HUES6 (cell line): ENCODE results near the gene SNX15.
"Not testable (repeated sequence)": the region's sequence is repeated elsewhere in the genome, so short reads cannot be mapped to it uniquely, and the experiment has no call there.

ENCODE experiments used
- H3K27ac ChIP-seq: 2 replicates; pipeline ENCODE4 v1.7.0; 2013; ENCODE audit warnings: low read depth, mild to moderate bottlenecking, low read length, inconsistent platforms
- H3K27me3 ChIP-seq: 2 replicates; pipeline ENCODE4 v1.6.1; 2013; ENCODE audit warnings: low read length; ENCODE audit not compliant: control insufficient read depth, insufficient read depth
- H3K36me3 ChIP-seq: 2 replicates; pipeline ENCODE4 v1.6.1; 2013; ENCODE audit warnings: low read length; ENCODE audit not compliant: control insufficient read depth, insufficient read depth
- H3K4me1 ChIP-seq: 2 replicates; pipeline ENCODE4 v1.6.1; 2013; ENCODE audit warnings: low read length; ENCODE audit not compliant: control insufficient read depth, insufficient read depth
- H3K4me3 ChIP-seq: 2 replicates; pipeline ENCODE4 v1.5.1; 2013; ENCODE audit warnings: low read depth, low read length
- H3K9ac ChIP-seq: one replicate; pipeline ENCODE4 v1.6.1; 2013; ENCODE audit warnings: mild to moderate bottlenecking, low read length
- H3K9me3 ChIP-seq: 2 replicates; pipeline ENCODE4 v1.6.1; 2013; ENCODE audit warnings: low read depth, low read length; ENCODE audit not compliant: control insufficient read depth, insufficient read depth

The SNX15 gene

DNA sequence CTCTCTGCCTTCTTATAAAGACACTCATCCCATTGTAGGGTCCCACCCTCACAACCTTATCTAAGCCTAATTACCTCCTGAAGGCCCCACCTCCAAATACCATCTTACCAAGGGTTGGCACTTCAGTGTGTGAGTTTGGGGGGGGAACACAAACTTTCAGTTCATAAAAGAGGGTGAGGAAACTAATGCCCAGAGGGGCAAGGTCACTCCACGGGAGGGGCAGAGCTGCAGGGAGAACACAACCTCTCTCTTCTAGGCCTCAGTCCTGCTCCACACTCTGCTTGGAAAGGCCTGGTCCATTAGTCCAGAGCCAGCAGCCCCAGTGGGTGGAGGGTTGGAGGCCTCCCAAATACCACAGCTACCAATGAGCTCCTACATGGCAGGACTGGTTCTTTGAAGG lies 27.8 kb upstream of the SNX15 start:
- Histone ChIP-seq H3K27ac (no peak overlapping the region), H3K27me3 (no peaks in the 10 kb centered on the region), H3K9me3 (no peaks in the 10 kb centered on the region), H3K36me3 (no peaks in the 10 kb centered on the region), H3K4me1 (peaks cover 12% of the 10 kb centered on the region), H3K9ac (no peak overlapping the region), H3K4me3 (no peak overlapping the region)

DNA sequence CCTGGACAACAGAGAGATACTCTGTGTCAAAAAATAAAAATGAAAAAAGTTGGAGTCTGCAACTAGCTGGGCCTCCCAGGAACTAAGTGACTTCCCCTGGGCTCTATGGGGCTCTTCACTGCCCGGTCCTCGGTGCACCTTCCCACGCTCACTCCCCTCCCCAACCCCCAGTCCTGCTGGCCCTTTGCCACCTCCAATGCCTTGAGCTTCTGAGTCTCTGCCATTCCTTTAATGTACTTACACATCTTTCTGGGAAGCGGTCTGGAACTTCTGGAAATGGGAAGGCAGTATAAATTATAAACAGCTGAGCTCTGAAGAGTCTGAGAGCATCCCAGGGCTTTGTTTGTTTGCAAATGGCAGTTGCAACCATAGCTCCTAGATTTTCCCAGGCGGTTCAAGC lies 24.5 kb upstream of the SNX15 start:
- H3K27me3 ChIP-seq: no peaks in the 10 kb centered on the region
- no peaks in the 10 kb centered on the region for H3K4me1 ChIP-seq
- H3K9me3 ChIP-seq: no peaks in the 10 kb centered on the region
- no peak overlapping the region for H3K9ac ChIP-seq
- no peak overlapping the region for H3K27ac ChIP-seq
- H3K36me3 ChIP-seq: no peaks in the 10 kb centered on the region
- H3K4me3 ChIP-seq: no peak overlapping the region

DNA sequence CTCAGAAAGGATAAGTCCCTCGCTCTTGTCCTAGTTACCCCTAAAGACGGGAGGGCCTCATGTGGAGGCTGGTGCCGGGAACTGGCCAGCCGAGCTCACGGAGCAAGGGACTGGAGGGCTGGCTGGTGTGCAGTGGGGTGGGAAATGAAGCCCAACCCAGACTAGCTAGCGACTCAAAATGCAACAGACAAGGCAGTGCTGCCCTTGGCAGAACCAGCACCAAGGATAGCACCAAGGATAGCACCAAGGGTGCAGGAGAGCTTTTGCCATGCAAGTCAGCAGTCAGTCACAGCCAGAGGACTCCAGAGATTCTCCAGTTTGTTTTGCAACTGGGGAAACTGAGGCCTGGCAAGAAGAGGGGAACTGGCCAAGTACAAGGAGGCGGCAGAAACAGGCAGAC lies 24.0 kb upstream of the SNX15 start:
- Histone ChIP-seq H3K4me1 (no peaks in the 10 kb centered on the region), H3K27ac (no peak overlapping the region), H3K36me3 (no peaks in the 10 kb centered on the region), H3K4me3 (no peak overlapping the region), H3K9me3 (no peaks in the 10 kb centered on the region), H3K27me3 (no peaks in the 10 kb centered on the region), H3K9ac (no peak overlapping the region)

DNA sequence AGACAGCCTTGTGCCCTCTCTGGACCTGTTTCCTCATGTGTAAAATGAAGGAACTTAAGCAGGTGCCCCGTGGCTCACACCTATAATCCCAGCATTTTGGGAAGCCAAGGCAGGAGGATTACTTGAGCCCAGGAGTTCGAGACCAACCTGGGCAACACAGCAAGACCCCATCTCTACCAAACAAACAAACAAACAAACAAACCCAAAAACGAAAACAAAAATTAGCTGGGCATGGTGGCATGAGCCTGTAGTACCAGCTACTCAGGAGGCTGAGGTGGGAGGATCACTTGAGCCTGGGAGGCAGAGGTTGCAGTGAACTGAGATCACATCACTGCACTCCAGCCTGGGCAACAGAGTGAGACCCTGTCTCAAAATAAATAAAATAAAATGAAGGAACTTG lies 23.3 kb upstream of the SNX15 start:
- not testable (repeated sequence) for H3K36me3 ChIP-seq, H3K4me1 ChIP-seq, H3K27ac ChIP-seq, H3K27me3 ChIP-seq, H3K9me3 ChIP-seq, H3K4me3 ChIP-seq, H3K9ac ChIP-seq

DNA sequence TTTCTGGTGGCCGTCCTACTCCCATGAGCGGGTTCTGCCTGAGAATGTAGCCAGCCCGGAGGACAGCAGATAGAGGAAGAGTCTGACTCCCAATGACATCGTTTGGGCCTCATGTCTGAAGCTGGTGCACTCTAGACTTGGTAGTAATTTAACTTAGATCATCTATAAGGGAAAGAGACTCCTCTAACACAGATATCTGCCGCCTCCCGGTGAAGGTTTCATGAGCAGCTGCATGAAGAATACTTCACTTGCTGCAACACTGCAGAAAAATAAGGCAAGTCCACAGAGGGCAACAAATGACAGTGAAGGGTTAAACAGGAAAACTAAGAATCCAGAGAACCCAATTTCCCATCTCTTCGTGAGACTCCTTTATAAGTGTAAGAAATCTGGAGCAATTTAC lies 19.2 kb upstream of the SNX15 start:
- Histone ChIP-seq H3K27ac (no peak overlapping the region), H3K4me3 (no peak overlapping the region), H3K9ac (no peak overlapping the region), H3K4me1 (no peaks in the 10 kb centered on the region), H3K9me3 (no peaks in the 10 kb centered on the region), H3K36me3 (no peaks in the 10 kb centered on the region), H3K27me3 (no peaks in the 10 kb centered on the region)

DNA sequence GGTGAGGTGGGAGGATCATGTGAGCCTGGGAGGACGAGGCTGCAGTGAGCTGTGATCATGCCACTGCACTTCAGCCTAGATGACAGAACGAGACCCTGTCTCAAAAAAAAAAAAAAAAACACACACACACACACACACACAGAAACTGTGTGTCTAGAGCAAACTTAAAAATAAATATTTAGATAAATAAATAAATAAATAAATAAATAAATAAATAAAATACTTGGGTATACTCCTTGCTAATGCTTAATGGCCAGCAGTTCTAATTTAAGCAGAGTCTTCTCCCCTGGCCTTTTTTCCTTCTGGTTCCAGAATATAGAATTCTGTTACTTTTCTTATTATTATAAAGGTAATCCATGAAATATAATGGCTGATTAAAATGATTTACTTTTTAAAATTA lies 18.4 kb upstream of the SNX15 start:
- no peaks in the 10 kb centered on the region for H3K36me3 ChIP-seq
- H3K27ac ChIP-seq: no peak overlapping the region
- no peaks in the 10 kb centered on the region for H3K27me3 ChIP-seq
- no peaks in the 10 kb centered on the region for H3K9me3 ChIP-seq
- H3K4me1 ChIP-seq: no peaks in the 10 kb centered on the region
- no peak overlapping the region for H3K4me3 ChIP-seq
- H3K9ac ChIP-seq: no peak overlapping the region

DNA sequence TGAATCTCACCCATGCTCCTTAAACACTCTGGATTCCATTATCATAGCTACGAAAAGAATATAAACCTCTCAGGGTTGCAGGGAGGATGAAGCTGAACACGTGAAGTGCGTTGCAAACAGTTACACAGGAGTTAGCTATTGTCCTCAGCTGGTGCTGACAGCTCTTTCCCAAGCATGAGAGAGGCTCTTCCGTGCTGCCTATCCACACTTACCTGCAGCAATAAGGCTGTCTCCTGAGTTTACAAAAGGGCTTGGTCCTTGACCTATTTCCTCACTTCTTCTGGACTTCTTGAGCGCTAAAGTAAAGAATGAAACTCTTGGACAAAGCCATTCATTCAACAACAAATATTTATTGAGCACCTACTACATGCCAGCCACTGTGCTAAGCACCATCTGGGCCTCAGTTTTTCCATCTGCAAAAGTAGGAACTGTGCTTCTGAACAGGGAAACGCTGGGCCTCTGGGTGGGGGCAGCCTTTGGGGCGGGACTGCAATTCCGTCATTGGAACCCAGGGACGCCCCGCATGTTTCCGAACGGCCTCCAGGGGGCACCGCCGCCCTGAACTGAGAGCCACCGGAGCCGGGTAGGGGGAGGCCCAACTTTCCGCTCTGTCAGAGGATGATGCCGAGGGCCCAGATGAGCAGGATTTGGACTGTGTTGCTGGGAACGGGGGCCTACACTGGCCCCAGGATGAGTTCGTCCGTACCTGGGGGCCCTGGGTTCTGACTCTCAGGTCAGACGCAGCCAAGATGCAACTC lies 13.9 kb upstream of the SNX15 start:
- Histone ChIP-seq H3K4me1 (no peaks in the 10 kb centered on the region), H3K4me3 (peak overlapping the region; percentile 85), H3K9ac (peak overlapping the region; percentile 84), H3K9me3 (no peaks in the 10 kb centered on the region), H3K27me3 (no peaks in the 10 kb centered on the region), H3K27ac (peak overlapping the region; percentile 81), H3K36me3 (peaks cover 18% of the 10 kb centered on the region)

DNA sequence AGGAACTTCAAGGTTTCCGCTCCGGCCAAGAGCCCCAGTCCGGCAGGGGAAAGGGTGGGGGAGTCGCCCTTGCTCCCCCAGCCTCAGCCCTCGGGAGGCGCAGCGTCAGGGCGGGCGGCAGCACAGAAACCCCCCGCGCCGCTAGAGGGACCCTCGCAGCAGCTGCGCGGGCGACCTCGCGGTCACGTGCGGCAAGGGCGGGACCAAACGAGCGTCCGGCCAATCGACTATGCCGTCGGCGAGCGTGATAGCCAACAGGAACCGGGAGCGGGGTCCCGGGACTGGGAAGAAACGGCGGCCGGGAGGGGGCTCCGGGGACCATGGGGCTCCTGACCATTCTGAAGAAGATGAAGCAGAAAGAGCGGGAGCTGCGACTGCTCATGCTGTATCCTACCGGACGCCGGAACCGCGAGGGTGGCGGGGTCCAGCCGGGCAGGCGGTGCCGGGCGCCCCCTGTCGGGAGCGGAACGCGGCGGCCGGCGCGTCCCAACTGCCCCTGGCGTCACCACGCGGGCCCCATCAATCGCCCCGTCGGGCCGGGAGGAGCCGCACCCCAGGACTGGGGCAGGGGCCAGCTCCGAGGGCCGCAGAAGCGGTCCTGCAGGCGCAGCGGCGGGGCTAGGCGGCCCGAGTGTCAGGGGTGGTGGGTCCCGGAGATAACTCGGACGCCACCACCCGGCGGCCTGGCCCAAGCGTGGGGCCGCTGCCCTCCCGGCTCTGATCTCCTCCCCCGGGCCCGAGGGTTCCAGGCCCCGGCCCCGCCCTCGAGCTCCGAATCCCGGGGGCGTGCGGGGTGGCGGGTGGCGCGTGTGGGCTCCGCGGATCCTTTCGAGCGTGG lies 13.1 kb upstream of the SNX15 start, which contains the start of gene ARL2:
Gene ARL2 (plus strand): TSS at position 273 of the 838 bp plus-strand sequence. CDS start 48 bp downstream, at position 321.
- H3K4me1 ChIP-seq: no peaks in the 10 kb centered on the region
- H3K4me3 ChIP-seq: peak within 1 kb of the TSS; percentile 85
- peak within 1 kb of the TSS; percentile 81 for H3K27ac ChIP-seq
- no peaks in the 10 kb centered on the region for H3K9me3 ChIP-seq
- H3K36me3 ChIP-seq: peaks cover 25% of the 10 kb centered on the region
- no peaks in the 10 kb centered on the region for H3K27me3 ChIP-seq
- peak within 1 kb of the TSS; percentile 84 for H3K9ac ChIP-seq

DNA sequence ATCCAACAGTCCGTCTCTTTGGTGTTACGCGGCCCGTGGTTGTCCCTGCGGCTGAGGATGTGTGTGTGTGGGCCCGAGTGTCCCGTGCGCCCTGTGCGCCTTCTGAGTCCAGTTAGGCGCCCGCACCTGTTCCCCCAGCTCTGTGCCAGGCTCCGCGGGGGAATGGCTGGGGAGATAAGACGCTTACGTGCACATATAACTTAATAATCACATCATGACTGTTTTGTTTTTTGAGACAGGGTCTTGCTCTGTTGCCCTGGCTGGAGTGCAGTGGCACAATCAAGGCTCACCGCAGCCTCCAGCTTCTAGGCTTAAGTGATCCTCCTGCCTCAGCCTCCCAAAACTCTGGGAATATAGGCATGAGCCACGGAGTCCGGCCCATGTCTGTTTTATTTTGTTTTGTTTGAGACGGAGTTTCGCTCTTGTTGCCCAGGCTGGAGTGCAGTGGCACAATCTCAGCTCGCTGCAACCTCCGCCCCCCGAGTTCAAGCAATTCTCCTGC lies 12.5 kb upstream of the SNX15 start:
- H3K9me3 ChIP-seq: no peaks in the 10 kb centered on the region
- H3K4me1 ChIP-seq: no peaks in the 10 kb centered on the region
- no peaks in the 10 kb centered on the region for H3K27me3 ChIP-seq
- peak overlapping the region; percentile 65; the same call in 1 of the 2 replicates for H3K27ac ChIP-seq
- peaks cover 29% of the 10 kb centered on the region for H3K36me3 ChIP-seq
- H3K4me3 ChIP-seq: peak overlapping the region; percentile 85
- peak overlapping the region; percentile 84 for H3K9ac ChIP-seq

DNA sequence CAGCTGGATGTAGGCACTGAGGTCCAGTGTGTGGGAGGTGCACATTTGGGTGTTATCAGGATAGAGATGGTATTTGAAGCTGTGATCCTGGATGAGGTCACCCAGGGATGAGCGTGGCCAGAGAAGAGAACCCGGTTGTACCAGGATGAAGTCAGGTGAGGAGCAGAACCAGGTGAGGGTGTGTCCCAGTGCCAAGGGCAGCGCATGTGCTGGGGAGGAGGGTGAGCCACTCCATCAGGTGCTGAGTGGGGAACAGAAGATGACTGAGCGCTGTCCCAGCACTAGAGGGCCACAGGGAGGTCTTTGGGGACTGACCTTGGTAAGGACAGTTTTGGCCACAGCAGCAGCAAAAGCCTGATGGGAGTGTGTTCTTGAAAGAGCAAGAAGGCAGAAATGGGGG lies 10.5 kb upstream of the SNX15 start:
- H3K4me1 ChIP-seq: no peaks in the 10 kb centered on the region
- no peaks in the 10 kb centered on the region for H3K9me3 ChIP-seq
- H3K27ac ChIP-seq: no peak overlapping the region
- H3K9ac ChIP-seq: no peak overlapping the region
- H3K36me3 ChIP-seq: peaks cover 45% of the 10 kb centered on the region
- no peak overlapping the region for H3K4me3 ChIP-seq
- H3K27me3 ChIP-seq: no peaks in the 10 kb centered on the region

DNA sequence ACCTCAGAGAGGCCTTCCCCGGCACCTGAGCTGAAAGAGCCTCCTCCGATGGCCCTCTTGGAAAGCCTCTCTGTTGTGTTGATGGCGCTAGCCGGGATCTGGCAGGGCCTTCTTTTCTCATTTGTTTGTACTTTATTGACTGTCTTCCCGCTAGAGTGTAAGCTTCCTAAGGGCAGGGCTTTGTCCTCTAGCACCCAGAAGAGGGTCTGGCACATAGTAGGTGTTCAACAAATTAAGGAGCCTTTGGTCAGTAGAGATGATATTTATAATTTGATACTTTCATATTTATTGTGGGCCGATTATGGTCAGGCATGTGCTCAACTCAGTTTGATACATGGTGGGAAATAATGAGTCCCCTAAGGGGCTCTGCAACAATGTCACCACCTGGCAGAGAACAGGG lies 9.3 kb upstream of the SNX15 start:
- H3K4me3 ChIP-seq: no peak overlapping the region
- H3K9ac ChIP-seq: no peak overlapping the region
- no peaks in the 10 kb centered on the region for H3K4me1 ChIP-seq
- no peak overlapping the region for H3K27ac ChIP-seq
- H3K36me3 ChIP-seq: peaks cover 52% of the 10 kb centered on the region
- no peaks in the 10 kb centered on the region for H3K27me3 ChIP-seq
- H3K9me3 ChIP-seq: no peaks in the 10 kb centered on the region
